Activated CD4-positive, alpha-beta T cell treated with anti-CD3 and anti-CD28 coated beads for 36 hours (primary cell): ENCODE data around the gene KIAA1614. TPM values are rescaled to one million over a fixed set of nuclear protein-coding genes. Genes with fewer than 3 reads are reported as not detected.

Experiments
- ATAC-seq: fragments of 200-7000 bp; cut with Tn5 transposase; one replicate; pipeline ENCODE4 v1.10.0; 2021; ENCODE audit warnings: mild to moderate bottlenecking, moderate library complexity
- CTCF ChIA-PET: fragments of 350-600 bp; sonication (Branson Sonifier 250); formaldehyde crosslinking; loops from one replicate; lab custom pipeline; 2021; ENCODE audit warnings: antibody characterized with exemption; lab: Charles Lee
- POLR2A ChIA-PET: fragments of 350-600 bp; sonication (Branson Sonifier 250); formaldehyde crosslinking; loops from one replicate; lab custom pipeline; 2021; ENCODE audit warnings: antibody characterized with exemption, inconsistent platforms; lab: Charles Lee
- DNase-seq: peaks from one replicate; pipeline ENCODE4 v3.0.0-alpha.2; 2020
- H3K27ac Mint-ChIP-seq: one replicate; pipeline ENCODE4 v1.8.0; 2021; ENCODE audit warnings: mixed read lengths
- H3K27me3 Mint-ChIP-seq: one replicate; pipeline ENCODE4 v1.8.0; 2021; ENCODE audit warnings: mixed read lengths
- H3K36me3 Mint-ChIP-seq: one replicate; pipeline ENCODE4 v1.8.0; 2021; ENCODE audit warnings: low read depth, mixed read lengths
- H3K4me1 Mint-ChIP-seq: one replicate; pipeline ENCODE4 v1.8.0; 2021; ENCODE audit warnings: mixed read lengths
- H3K4me3 Mint-ChIP-seq: one replicate; pipeline ENCODE4 v1.8.0; 2021; ENCODE audit warnings: mild to moderate bottlenecking, moderate library complexity, mixed read lengths
- H3K9me3 Mint-ChIP-seq: one replicate; pipeline ENCODE4 v1.8.0; 2021; ENCODE audit warnings: low read depth, mixed read lengths
- intact Hi-C, 2 experiments: fragments of 100-400 bp; cut with DNase I in 1 of 2; cut with micrococcal nuclease in 1 of 2; formaldehyde crosslinking; loops; one replicate each; pipeline versions ENCODE4 v1.14.2 to v1.15.1; 2022 to 2024; cut with DNase I, micrococcal nuclease
- total RNA-seq, 2 experiments: library from RNA; stranded (reverse); gene quantifications; one replicate each; pipeline ENCODE4 v1.2.3, GENCODE V29; 2021

Gene KIAA1614
- total RNA-seq, 2 experiments from 2014 or later: 0.09 TPM; not detected in 1

DNA sequence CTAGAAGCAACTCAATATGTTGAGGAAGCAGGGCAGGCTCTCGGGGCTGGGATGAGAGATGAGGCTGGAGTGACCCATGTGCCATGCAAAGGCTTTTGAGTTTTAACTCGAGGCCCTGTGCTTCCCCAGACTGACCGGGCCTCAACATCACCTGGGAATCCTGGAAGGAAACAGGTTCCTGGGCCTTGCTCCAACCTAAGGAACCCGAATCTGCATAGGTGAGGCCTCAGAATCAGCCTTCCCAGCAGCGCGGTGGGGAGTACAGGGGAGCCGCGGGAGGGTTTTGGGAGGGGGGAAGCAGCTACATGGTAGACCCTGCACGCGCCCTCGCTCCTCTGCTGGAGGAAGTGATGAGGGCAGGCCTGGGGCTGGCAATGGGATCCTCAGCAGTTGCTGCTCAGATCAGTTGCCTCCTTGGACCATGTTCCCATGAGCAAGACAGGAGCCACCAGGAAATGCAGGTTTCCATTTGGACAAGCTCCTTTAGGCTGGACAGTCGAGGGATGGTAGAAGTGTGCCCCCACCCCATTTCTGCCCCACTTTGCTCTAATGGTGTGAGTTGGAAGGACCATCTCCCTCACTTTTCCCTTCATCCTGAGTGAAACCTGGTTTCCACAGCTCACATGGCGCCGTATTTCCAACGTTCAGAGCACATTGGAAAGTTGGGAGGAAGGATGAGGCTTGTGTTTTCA, 4.5 kb upstream of the KIAA1614 start:
- ATAC-seq (no peak), DNase-seq (no peak)
- Mint-ChIP-seq H3K4me1 (peaks cover 13% of the 10 kb centered on the region), H3K9me3 (peaks cover 2% of the 10 kb centered on the region), H3K4me3 (no peak overlapping the region), H3K36me3 (peaks cover 2% of the 10 kb centered on the region), H3K27ac (no peak overlapping the region), H3K27me3 (peaks cover 20% of the 10 kb centered on the region)
- CTCF ChIA-PET: interaction anchor here (0.7 to 1.3 kb wide), 3 partner anchors 17 to 257 kb away, joined by 3 to 4 read pairs (median 4); no protein-coding TSS in a partner anchor
- intact Hi-C loops: no loop called here
- POLR2A ChIA-PET: no interaction called here

DNA sequence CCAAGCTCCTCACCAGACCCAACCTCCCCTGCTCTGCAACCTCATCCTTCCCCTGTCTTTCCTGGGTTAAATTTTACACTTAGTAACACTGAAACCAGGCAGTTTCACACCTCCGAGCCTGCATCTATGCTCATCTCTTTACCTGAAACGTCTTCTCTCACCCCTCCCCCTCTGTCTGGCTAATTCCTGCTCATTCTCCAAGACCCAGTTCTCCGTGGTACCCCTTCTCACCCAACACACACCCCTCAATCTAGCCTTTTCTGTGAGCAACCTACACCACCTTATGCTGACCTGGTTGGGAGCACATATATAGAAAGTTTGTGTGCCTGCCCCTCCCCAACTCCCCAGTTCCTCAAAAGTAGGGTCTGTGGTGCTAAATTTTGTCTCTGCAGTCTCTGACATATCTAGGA, 3.7 kb upstream of the KIAA1614 start:
- DNase-seq (no peak), ATAC-seq (peak; percentile 58)
- intact Hi-C loops: no loop called here
- Mint-ChIP-seq H3K4me3 (no peak overlapping the region), H3K27me3 (peaks cover 28% of the 10 kb centered on the region), H3K36me3 (peaks cover 2% of the 10 kb centered on the region), H3K9me3 (peaks cover 2% of the 10 kb centered on the region), H3K4me1 (peaks cover 13% of the 10 kb centered on the region), H3K27ac (no peak overlapping the region)
- CTCF ChIA-PET: interaction anchor here (0.7 to 1.3 kb wide), 3 partner anchors 16 to 256 kb away, joined by 3 to 4 read pairs (median 4); no protein-coding TSS in a partner anchor
- POLR2A ChIA-PET: no interaction called here

DNA sequence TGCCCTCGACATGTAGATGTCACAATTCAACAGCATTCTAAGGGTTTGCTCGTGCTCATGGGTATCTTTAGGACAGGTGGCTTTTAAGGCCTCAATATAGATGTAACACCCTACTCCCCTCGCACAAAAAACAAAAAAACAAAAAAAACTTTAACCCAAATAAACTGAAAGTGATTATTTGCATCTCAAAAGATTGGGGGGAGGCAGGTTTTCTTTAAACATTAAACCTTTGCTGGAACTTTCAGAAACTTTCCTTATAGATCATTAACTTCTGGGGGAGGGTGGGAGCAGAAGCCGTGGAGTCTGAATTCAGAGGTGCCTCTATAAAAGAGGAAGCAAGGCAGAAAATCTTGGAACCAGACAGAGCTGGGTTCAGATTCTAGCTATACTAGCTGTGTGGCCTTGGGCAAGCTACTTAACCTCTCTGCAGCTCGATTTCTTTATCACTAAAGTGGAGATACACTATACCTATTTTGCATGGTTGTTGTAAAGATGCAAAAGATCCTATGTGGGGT, 3.2 kb upstream of the KIAA1614 start:
- ATAC-seq: no peak
- Mint-ChIP-seq H3K36me3 (peaks cover under 1% of the 10 kb centered on the region), H3K4me1 (peaks cover 13% of the 10 kb centered on the region), H3K9me3 (peaks cover under 1% of the 10 kb centered on the region), H3K27me3 (peaks cover 32% of the 10 kb centered on the region), H3K4me3 (no peak overlapping the region), H3K27ac (no peak overlapping the region)
- CTCF ChIA-PET: interaction anchor here (0.6 to 1.3 kb wide), 2 partner anchors 16 to 233 kb away, joined by 3 to 4 read pairs; no protein-coding TSS in a partner anchor
- DNase-seq: no peak
- intact Hi-C loops: no loop called here
- POLR2A ChIA-PET: no interaction called here

DNA sequence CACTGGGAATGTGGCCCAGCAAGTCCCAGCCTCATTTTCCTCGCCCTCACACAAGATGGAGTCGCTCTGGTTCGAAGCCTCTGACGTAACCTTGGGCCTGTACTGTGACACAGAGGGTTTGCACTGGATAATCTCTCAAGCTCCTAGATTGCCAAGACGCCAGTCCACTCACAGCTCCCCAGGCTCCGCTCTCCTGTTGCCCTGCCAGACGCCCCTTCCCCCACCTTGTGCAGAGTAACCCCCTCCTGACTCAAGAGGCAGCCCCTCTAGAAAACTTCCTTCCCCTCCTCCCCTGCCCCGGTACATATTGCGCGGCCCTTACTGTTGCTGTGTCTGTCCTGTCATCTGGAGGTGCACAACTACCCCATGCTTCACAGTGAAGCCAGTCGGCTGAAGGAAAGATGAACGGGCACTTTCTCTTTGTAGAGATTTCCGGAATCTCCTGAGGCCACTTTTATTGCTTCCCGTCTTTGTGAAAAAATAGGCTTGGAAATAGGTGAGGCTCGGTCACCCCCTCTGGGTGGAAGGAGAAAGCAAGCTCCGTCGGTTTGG, 981 bp upstream of the KIAA1614 start:
- POLR2A ChIA-PET: no interaction called here
- Mint-ChIP-seq H3K27me3 (peaks cover 38% of the 10 kb centered on the region), H3K4me3 (no peak overlapping the region), H3K27ac (no peak overlapping the region), H3K4me1 (peaks cover 13% of the 10 kb centered on the region), H3K9me3 (no peaks in the 10 kb centered on the region), H3K36me3 (no peaks in the 10 kb centered on the region)
- CTCF ChIA-PET: interaction anchor here (0.6 kb wide), 1 partner anchor 12 kb away, joined by 4 read pairs; no protein-coding TSS in a partner anchor
- ATAC-seq (no peak), DNase-seq (no peak)
- intact Hi-C loops: no loop called here

DNA sequence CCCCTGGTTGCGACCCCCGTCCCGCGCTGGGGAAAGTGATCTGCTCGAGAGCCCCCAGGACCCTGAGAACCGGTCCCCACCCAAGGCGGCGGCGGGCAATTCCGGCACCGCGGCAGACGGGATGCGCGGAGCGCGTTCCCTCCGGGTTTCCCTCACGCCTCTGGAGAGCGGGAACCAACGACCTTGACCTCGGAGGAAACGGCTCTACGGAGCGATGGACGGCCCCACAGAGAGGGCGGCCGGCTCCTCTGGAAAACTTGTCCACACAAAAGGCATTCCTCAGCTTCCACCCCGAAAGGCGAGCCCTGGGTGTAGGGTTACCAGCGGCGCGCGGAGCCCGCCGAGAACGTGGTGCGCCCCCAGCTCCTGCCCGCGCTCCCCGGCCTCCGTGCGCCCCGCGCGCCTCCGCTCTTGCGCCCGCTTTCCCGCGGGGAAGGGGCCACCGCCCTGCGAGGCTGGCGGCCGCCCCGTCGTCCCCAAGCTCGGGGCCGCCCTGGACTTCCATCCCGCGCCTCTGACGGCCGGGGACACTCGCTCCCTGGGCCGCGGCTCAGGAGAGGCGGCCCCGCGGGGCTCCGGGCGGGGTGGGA, 391 bp upstream of the KIAA1614 start:
- no peaks in the 10 kb centered on the region for H3K36me3 Mint-ChIP-seq
- intact Hi-C loops: no loop called here
- no peak overlapping the region for H3K27ac Mint-ChIP-seq
- H3K4me3 Mint-ChIP-seq: no peak overlapping the region
- ATAC-seq (peak; percentile 12), DNase-seq (no peak)
- ChIA-PET POLR2A (no interaction called here), CTCF (no interaction called here)
- H3K4me1 Mint-ChIP-seq: peaks cover 13% of the 10 kb centered on the region
- H3K9me3 Mint-ChIP-seq: no peaks in the 10 kb centered on the region
- peaks cover 38% of the 10 kb centered on the region for H3K27me3 Mint-ChIP-seq

DNA sequence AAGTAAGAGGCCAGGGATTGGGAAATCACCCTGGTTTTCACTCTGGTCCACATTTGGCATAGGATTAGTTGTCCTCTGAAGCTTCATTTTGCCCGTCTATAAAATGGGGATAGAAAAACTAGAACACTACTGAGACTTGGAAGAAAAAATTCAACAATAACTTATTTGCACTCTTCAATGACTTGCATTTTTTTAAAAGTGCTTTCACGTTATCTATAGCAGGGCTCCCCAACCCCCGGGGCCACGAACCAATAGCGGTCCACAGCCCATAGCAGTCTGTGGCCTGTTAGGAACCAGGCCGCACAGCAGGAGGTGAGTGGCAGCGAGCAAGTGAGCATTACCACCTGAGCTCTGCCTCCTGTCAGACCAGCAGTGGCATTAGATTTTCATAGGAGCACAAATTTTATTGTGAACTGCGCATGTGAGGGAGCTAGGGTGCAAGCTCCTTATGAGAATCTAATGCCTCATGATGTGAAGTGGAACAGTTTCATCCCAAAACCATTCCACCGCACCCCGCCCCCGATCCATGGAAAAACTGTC, 2.8 kb downstream of the KIAA1614 start:
- Mint-ChIP-seq H3K4me1 (peaks cover 5% of the 10 kb centered on the region), H3K9me3 (no peaks in the 10 kb centered on the region), H3K36me3 (no peaks in the 10 kb centered on the region), H3K4me3 (no peak overlapping the region), H3K27me3 (peaks cover 29% of the 10 kb centered on the region), H3K27ac (no peak overlapping the region)
- ATAC-seq: no peak
- intact Hi-C loops: no loop called here
- POLR2A ChIA-PET: no interaction called here
- CTCF ChIA-PET: interaction anchor here (1.0 to 1.3 kb wide), 2 partner anchors 11 to 251 kb away, joined by 3 to 4 read pairs; no protein-coding TSS in a partner anchor
- no peak for DNase-seq

DNA sequence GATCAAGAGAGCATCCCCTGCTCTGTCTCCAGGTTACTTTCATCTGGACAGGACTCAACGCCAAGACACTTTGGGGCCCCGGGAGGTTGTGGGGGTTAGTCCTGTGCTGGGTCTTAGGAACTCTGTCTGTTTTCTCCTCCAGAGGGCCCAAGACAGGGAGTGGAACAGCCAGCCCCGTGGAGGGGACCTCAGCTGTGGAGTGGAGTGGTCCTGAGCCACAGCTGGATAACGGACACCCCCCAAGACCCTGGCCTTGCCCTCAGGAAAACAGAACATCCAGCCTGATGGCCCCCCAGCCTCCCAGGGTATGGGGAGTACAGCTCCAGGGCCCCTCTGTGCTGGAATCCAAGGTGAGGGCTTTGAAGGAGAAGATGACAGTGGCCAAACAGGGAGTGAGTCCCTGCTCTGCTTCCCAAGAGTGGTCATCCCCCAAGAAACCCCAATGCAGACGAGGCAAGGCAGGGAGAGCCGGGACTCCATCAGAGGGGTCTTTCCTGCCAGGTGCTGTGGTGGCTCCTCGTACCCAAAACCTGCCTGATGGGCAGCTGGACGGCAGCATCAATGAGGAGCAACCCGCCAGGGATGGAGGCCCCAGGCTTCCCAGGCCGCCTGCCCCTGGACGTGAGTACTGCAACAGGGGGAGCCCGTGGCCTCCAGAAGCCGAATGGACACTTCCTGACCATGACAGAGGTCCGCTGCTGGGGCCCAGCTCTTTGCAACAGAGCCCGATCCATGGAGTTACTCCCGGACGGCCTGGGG, 3.5 kb downstream of the KIAA1614 start:
- Mint-ChIP-seq H3K36me3 (no peaks in the 10 kb centered on the region), H3K27ac (no peak overlapping the region), H3K27me3 (peaks cover 27% of the 10 kb centered on the region), H3K4me3 (no peak overlapping the region), H3K4me1 (peaks cover 5% of the 10 kb centered on the region), H3K9me3 (no peaks in the 10 kb centered on the region)
- no peak for ATAC-seq
- DNase-seq: no peak
- CTCF ChIA-PET: interaction anchor here (0.7 kb wide), 1 partner anchor 17 kb away, joined by 3 read pairs; no protein-coding TSS in a partner anchor
- intact Hi-C loops: no loop called here
- POLR2A ChIA-PET: no interaction called here

DNA sequence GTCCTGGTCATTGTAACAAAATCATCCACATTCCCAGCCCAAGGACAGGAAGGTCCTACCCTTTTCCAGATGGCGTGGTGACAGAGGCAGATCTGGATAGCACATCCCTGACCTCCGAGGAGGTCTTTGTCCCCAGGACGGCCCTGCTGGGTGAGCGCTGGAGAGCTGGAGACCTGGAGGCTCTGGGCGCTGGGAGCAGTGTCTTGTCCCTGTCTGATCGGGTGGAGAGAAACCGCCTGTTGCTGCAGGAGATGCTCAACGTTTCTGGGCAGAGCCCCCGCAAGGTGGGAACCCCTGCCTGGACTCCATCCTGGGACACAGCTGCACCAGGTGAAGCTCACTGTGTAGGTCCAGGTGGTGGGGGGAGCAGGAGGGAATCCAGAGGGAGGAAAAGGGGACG, 4.1 kb downstream of the KIAA1614 start:
- CTCF ChIA-PET: interaction anchor here (0.7 kb wide), 1 partner anchor 18 kb away, joined by 3 read pairs; no protein-coding TSS in a partner anchor

DNA sequence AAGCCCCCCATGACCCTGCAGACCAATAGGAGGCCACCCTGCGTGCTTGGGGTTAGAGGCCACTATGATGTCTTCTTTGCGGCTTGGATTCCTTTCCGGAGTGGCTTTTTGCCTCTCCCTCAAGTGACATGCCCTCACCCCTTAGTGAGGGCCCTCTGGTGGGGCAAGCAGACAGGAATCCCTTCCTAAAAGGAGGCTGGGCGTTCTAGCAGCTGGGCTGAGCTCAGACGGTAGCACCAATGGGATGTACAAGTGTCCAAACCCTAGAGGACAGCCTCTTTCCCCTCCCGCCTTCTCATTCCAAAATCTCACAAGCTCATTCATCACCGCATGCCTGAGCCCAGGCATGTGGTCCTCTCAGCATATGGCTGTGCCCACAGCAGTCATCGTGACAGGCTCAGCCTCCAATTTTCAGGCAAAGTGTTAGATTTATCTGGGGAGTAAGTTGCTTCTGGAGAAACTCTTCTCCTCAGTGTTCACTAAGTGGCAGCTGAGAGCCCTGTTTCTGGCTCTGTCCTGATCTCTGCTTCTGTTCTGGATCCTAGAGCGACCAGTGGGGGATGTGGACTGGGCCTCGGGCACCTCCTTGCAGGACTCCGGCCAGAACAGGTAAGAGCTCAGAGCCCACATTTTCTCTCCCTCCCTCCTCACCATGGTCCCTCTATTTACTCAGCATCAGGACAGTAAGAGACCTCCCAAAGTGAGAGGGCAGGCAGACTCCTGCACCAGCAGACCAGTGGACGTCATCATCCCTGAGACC, 4.8 kb downstream of the KIAA1614 start:
- H3K4me1 Mint-ChIP-seq: no peaks in the 10 kb centered on the region
- peaks cover 18% of the 10 kb centered on the region for H3K27me3 Mint-ChIP-seq
- ATAC-seq: no peak
- no peak for DNase-seq
- ChIA-PET POLR2A (no interaction called here), CTCF (interaction anchor here (0.5 to 0.6 kb wide), 2 partner anchors 523 to 1067 kb away, joined by 3 read pairs; no protein-coding TSS in a partner anchor)
- no peak overlapping the region for H3K4me3 Mint-ChIP-seq
- intact Hi-C loops: no loop called here
- H3K27ac Mint-ChIP-seq: no peak overlapping the region
- H3K36me3 Mint-ChIP-seq: no peaks in the 10 kb centered on the region
- H3K9me3 Mint-ChIP-seq: no peaks in the 10 kb centered on the region

More for the DNA sequence above, 4.1 kb downstream of the KIAA1614 start:
- Mint-ChIP-seq H3K27me3 (peaks cover 22% of the 10 kb centered on the region), H3K9me3 (no peaks in the 10 kb centered on the region), H3K4me1 (peaks cover 2% of the 10 kb centered on the region), H3K36me3 (no peaks in the 10 kb centered on the region), H3K4me3 (no peak overlapping the region), H3K27ac (no peak overlapping the region)
- intact Hi-C loops: no loop called here
- ATAC-seq (no peak), DNase-seq (no peak)
- POLR2A ChIA-PET: no interaction called here

DNA sequence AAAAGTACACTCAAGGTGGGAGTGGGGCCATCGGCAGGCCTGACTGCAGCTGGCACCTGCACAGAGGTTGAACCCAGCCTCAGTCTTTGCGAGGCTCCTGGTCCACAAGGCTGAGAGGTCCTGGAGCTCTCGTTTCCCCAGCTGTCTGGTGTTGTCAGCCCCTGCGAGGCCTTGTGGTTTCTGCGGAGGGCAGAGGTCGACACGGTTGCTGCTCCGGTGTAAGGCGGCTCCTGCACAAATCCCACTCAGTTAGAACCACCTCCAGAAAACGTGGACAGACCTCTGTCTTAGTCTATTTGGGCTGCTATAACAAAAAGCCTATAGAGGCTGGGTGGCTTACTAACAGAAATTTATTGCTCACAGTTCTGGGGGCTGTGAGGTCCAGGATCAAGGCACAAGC, 5.8 kb downstream of the KIAA1614 start:
- no peaks in the 10 kb centered on the region for H3K36me3 Mint-ChIP-seq
- H3K9me3 Mint-ChIP-seq: no peaks in the 10 kb centered on the region
- no peaks in the 10 kb centered on the region for H3K4me1 Mint-ChIP-seq
- intact Hi-C loops: no loop called here
- ATAC-seq: no peak
- H3K4me3 Mint-ChIP-seq: no peak overlapping the region
- H3K27ac Mint-ChIP-seq: no peak overlapping the region
- peaks cover 15% of the 10 kb centered on the region for H3K27me3 Mint-ChIP-seq
- CTCF ChIA-PET: interaction anchor here (0.6 kb wide), 1 partner anchor 90 kb away, joined by 3 read pairs; no protein-coding TSS in a partner anchor
- POLR2A ChIA-PET: no interaction called here
- no peak for DNase-seq
